Esophagus mucosa (tissue), 1 donor: Measurements from ENCODE around the gene XXYLT1. TPM values are rescaled to one million over a fixed set of nuclear protein-coding genes. Genes with fewer than 3 reads are reported as not detected.
A peak's percentile ranks its signal among the peaks of the same experiment; 100 is the strongest.

Experiments
- ATAC-seq: fragments of 200-7000 bp; cut with Tn5 transposase; one replicate; pipeline ENCODE4 v1.9.1; 2020
- total RNA-seq: library from RNA; stranded (reverse); gene quantifications from one replicate; pipeline ENCODE4 v1.2.4, GENCODE V29; 2023
- donor health status: DM: yes; HTN: yes; CAD: no.

The XXYLT1 gene
- total RNA-seq, 1 donor from 2014 or later = 12.7 TPM

DNA sequence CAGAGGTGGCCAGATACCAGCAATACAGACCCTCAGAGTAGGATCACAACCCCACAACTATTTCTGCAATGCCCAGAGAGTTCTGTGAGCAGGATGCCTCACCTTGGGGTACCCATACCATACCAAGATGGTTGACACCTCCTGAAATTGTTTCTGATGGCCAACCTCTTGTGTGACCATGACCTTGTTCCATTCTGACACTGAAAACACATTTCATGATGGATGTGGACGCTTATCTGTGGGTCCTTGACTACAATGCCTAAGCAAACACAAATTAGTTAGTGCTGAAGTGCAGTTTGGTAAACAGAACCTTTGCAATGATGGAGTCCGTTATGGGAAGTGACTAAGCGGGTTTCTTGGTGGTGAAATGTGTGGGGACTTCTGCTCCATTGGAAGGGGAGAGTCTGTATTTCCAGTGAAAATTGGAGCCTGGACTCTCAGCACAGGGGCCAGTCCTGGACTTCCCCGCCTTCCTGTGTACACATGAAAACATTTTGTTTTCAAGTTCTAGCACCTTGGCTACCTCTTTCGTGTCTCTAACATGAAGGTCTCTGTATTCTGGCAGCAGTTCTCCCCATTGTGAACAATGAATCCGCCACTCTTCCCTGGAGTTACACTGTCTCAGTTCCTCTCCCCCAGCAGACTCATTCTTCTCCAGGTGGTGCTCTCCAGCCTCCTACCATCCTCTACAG, 106.2 kb downstream of the XXYLT1 start:
- no peak for ATAC-seq

- ATAC-seq = no peak
Observed at GRCh38 chr3:195163719-195164572, 107.0 kb downstream of the XXYLT1 start.

- ATAC-seq = no peak
Observed at GRCh38 chr3:195162816-195163215, 108.1 kb downstream of the XXYLT1 start.

DNA sequence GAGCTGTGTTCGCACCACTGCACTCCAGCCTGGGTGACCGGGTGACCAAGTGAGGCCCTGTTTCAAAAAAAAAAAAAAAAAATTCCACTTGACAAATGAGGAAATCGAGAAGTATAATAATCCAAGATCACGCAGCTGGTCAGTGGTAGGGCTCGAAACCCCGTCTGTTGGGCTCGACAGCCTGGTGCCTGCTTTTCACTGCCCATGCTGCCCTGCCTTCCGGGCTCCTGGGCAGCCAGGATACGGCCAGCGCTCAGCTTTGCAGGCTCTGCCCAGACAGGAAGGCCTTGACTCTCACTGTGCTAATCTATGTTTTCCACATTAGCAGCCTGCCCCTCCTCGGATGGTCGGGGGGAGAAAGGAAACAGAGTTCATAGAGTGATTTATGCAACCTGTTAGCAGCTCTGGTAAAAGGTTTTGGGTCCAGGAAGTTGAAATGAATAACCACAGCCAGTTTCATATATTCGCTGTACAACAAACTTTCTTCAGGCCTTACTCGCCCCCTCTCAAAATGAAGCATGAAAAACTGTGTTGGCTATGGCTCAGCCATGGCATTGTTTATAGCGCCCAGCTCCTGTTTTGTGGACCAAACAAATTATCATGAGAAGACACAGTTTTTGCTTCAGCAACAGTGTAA, 108.8 kb downstream of the XXYLT1 start:
- ATAC-seq = peak; percentile 43

- ATAC-seq = no peak
Observed at GRCh38 chr3:195160908-195161434, 110.0 kb downstream of the XXYLT1 start.

DNA sequence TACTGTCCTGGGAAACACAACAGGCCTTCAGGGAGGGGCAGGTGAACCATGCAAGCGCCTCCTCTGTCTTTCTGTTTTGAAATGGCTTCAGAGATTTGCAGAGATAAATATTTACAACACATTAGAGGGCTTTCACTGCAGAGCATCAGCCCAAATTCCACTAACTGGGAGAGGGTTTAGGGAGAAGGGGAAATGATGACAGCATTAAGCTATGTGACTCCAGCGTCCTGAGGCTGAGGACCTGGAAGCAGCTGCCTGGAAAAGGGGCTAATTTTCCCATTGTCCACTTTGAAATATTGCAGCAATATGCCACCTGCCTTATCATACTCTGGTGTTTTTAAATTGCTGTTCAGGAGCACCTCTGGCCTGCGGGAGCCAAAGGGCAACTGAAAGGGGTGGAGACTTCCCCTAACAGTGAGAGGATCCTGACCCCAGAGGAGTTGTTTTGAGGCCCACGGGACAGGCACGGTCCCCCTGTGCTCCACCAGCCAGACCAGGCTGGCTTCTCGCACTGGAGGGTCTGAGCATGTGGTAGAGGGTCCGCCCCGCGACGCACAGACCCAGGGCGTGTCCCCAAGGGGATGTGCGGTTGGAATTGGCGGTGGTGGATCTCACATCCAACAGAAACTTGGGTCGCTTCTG, 110.6 kb downstream of the XXYLT1 start:
- no peak for ATAC-seq

GRCh38 chr3:195159814-195160165, 111.2 kb downstream of the XXYLT1 start:
- no peak for ATAC-seq

DNA sequence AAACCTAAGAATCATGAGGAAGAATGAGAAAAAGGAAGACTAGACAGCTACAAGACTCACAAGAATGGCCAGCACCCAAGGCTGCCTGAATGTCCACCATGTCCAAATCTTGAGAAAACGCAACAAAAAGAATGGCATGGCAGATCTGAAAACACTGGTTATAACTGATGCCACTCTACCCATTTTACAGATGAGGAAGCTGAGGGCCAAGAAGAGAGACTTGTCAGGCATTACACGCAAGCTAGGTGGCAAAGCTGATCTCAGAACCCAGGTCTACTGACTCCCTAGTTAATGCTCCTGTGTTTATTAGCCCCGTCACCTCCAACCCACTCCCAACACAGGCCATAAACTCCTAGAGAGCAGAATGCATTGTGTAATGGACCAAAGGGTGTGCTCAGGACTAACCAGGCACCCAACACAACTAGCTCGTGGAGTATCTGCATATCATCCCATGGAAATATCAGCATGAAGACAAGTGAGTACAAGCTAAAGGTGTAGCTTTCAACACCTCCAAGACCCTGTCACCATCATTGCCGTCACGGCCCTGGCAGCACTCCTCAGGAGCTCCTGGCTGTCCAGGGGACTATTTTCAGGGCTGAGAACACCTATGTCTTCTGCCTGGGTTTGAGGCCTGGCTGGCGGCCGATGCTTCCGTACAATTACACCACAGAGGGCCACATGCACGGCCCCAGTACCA, 111.7 kb downstream of the XXYLT1 start:
- ATAC-seq = no peak

- ATAC-seq = no peak
Observed at GRCh38 chr3:195156286-195156890, 114.6 kb downstream of the XXYLT1 start.

DNA sequence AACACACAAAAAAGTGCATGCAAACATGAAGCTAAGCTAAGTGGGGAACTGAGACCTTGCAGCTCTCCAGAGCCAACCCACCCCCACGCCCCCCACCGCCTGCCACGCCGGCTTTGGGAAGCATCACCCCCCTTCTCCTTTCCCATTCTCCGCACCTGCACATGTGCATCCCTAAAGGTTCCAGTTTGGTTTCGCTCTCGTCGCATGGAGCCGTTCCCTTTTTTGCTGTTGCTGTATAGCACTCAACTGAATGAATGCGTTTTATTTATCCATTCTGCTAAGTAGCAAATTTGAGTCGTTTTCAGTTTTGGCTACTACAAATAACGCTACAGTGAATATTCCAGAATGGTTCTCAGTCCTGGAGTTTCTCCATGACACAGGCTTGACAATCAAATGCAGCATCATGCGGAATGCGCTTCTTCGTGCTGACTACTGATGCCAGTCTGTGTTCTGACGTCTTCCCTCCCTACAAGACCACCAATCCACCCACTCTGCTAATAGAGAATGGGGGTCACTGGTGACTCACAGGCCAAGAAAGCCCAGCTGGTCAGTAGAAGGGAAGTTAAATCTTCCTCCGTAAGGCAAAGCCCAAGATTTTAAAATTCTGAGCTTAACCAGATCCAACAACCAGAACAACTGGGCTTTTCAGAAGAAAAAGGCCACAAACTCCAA, 115.3 kb downstream of the XXYLT1 start:
- no peak for ATAC-seq

DNA sequence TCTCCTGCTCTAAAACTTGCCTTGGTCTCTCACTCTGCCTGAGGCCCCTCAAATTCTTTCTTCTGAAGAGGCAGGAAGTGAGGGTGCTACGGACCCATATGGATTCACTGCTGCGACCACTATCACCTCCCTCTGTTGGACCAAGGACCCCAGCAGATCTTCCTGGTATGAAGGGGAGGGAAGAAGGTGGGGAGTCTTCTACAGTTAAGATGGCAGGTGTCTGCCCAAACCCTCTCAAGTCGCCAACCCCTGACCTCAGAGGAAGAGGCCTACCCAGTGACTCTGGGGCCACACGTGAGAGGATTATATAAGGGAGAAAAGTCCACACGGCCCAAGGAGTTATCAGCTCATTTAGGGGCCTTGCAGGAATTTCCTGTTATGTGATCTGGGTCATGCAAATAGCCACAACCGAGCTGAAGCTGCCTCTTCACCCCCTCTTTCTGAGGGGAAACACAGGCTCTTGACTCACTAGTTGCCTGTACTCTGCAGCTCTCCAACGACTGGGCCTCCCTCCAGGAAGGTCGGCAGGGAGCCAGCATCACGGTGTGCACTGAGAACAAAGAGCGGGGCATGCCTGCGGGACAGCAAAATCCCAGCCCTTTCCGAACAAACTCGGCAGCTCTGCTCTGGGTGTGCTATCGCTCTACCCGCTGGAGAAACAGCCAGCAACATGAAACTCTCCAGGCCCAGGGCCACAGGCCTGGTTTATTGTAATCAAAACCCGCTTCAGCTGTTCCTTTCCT, 116.0 kb downstream of the XXYLT1 start:
- peak; percentile 82 for ATAC-seq

- ATAC-seq = no peak
Observed at GRCh38 chr3:195154111-195154791, 116.7 kb downstream of the XXYLT1 start.

- ATAC-seq = no peak
Observed at GRCh38 chr3:195153653-195154052, 117.3 kb downstream of the XXYLT1 start.

DNA sequence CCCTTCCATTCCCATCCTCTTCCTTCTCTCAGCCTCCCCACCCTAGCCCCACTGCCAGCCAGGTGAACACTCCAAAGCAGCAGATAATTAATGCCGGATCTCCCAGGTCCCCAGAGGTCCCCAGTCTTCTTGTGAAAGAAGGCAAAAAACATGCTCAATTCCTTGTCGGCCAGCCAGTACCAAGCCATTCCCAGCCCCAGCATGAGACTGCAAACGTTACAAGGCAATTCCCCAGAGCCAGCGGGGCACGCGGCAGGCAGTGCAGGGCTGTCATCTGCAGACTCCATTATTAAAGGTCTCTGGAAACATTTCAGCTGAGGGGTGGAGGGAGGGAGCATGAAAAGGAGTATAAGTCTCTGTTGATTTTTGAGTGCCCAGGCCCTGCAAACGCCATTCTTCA, 117.8 kb downstream of the XXYLT1 start:
- ATAC-seq = no peak

DNA sequence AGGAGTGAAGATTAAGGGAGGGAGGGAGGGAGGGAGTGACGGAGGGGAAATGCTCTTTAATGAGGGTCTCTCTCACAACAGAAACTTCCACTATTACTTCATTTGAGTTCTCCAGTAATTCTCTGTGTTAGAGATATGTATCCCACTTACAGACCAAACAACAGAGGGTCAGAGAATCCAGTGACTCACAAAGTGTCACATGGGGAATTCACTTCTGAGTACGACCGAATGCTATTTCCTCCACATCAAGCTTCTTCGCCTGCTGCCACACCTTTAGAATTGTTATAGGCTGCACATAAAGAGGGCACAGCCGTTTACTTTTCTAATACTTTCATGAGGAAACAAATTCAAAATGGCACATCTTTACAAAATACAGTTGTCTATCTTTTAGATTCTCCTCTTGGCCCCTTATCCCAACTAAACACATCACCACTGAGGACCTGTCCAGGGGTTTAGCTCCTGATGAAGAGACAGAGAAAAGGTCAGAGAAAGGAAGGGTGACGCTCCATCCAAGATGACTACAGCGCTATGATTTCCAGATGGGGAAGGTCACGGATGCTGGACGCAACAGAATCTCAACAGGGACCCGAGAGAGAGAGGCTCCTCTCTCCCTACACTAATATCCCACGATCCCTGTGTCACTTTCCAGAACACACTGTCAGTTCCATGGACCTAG, 119.0 kb downstream of the XXYLT1 start:
- ATAC-seq = peak; percentile 19

DNA sequence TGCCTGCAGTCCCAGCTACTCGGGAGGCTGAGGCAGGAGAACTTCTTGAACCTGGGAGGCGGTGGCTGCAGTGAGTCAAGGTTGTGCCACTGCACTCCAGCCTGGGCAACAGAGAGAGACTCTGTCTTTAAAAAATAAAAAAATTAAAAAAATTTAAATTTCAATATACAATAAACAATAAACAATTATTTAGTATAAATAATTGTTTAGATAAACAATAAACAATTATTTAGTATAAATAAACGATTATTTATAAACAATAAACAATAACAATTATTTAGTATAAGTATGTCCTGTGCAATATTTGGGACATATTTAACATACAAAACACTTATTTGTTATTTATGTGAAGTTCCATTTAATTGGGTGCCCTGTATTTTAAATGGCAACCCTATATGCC, 119.6 kb downstream of the XXYLT1 start:
- ATAC-seq = no peak

- peak; percentile 86 for ATAC-seq
Observed at GRCh38 chr3:195150181-195151118, 120.5 kb downstream of the XXYLT1 start.
